Gastroesophageal sphincter (tissue), 4 donors: ENCODE data around the gene TST. TPM values are rescaled to one million over a fixed set of nuclear protein-coding genes. Genes with fewer than 3 reads are reported as not detected.

Source experiments
- ATAC-seq: fragments of 150-250 bp; one replicate; pipeline ENCODE4 v1.9.1; 2016; ENCODE audit warnings: mild to moderate bottlenecking, moderate library complexity
- H3K27ac ChIP-seq, 4 donors: fragments of 200-600 bp; sonication (generic) in 3 of 4; 1 replicate in 3 of 4; 2 replicates in 1 of 4; pipeline ENCODE4 v1.5.1; 2016 to 2019
- H3K27me3 ChIP-seq: fragments of 200-600 bp; sonication (generic); one replicate; pipeline ENCODE4 v1.5.1; 2019
- H3K36me3 ChIP-seq, 2 donors: fragments of 200-600 bp; sonication (generic); one replicate each; pipeline ENCODE4 v1.5.1; 2019; ENCODE audit warnings: control low read depth in 1 of 2
- H3K4me1 ChIP-seq, 3 donors: fragments of 200-600 bp; sonication (generic); 1 replicate in 2 of 3; 2 replicates in 1 of 3; pipeline ENCODE4 v1.5.1; 2016 to 2019; ENCODE audit warnings: control low read depth in 2 of 3
- H3K4me3 ChIP-seq, 2 donors: fragments of 200-600 bp; sonication (generic); one replicate each; pipeline ENCODE4 v1.5.1; 2019; ENCODE audit warnings: mild to moderate bottlenecking in 1 of 2, moderate library complexity in 1 of 2
- H3K9me3 ChIP-seq, 3 donors: fragments of 200-600 bp; sonication (generic); one replicate each; pipeline ENCODE4 v1.5.1; 2017 to 2019; ENCODE audit warnings: control low read depth in 2 of 3
- EP300 ChIP-seq: sonication (generic); formaldehyde crosslinking; IDR thresholded peaks from one replicate; pipeline ENCODE4 v1.6.1; 2017; ENCODE audit warnings: antibody characterized with exemption, mild to moderate bottlenecking
- POLR2A ChIP-seq, 2 donors: fragments of 450-650 bp; IDR thresholded peaks; one replicate each; pipeline ENCODE4 v1.6.1; 2017; ENCODE audit warnings: antibody characterized with exemption in 2 of 2, mild to moderate bottlenecking in 2 of 2, moderate library complexity in 1 of 2
- POLR2AphosphoS5 ChIP-seq: sonication (generic); formaldehyde crosslinking; IDR thresholded peaks from one replicate; pipeline ENCODE4 v1.6.1; 2017; ENCODE audit warnings: antibody characterized with exemption
- WGBS, 2 donors: methylation state at CpG; one replicate each; pipeline ENCODE4 v1.1.5; 2018; ENCODE audit warnings: low coverage in 1 of 2; 5-methylcytosine and 5-hydroxymethylcytosine counted together
- total RNA-seq, 4 donors: library from RNA; depleted of rRNA; stranded (reverse); fragments of >200 nt; gene quantifications; one replicate each; pipeline ENCODE4 v1.1.0, GENCODE V29; 2016
- TF ChIP-seq, protein P1 (sequence below), 4 experiments: fragments of 200-600 bp in 2 of 4; fragments of 450-650 bp in 2 of 4; sonication (generic) in 1 of 4; IDR thresholded peaks; one replicate each; pipeline ENCODE4 v1.5.1; 2017 to 2019; ENCODE audit warnings: antibody characterized with exemption in 4 of 4, mild to moderate bottlenecking in 2 of 4, moderate library complexity in 2 of 4

The TST gene
- total RNA-seq, 4 donors from 2014 or later: 19.1 to 38.7 (median 31.7) TPM

DNA sequence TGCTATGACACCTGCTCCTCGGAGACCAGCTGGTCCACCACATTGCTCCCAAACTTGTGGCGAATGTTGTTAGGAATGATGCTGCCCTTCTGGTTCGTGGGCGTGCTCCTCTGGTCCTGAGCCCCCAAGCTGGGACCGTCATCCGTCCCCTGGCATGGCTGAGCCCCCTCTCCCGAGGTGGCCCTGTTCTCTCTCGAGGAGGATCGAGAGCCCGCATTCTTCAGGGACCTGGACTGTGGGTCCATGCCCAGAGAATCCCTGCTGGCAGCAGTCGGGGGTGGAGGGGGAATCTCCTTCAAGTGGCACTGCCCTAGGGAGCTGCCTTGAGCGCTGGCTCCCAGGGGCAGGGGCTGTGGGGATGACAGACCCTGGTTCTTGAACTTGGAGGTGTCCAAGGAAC, 17.4 kb downstream of the TST start:
- ATAC-seq: no peak
- Histone ChIP-seq H3K9me3 (no peaks in the 10 kb centered on the region), H3K4me3 (no peak overlapping the region), H3K4me1 (no peaks in the 10 kb centered on the region), H3K36me3 (no peaks in the 10 kb centered on the region), H3K27me3 (peaks cover 52% of the 10 kb centered on the region), H3K27ac (no peak overlapping the region)
- TF ChIP-seq, protein P1, sequence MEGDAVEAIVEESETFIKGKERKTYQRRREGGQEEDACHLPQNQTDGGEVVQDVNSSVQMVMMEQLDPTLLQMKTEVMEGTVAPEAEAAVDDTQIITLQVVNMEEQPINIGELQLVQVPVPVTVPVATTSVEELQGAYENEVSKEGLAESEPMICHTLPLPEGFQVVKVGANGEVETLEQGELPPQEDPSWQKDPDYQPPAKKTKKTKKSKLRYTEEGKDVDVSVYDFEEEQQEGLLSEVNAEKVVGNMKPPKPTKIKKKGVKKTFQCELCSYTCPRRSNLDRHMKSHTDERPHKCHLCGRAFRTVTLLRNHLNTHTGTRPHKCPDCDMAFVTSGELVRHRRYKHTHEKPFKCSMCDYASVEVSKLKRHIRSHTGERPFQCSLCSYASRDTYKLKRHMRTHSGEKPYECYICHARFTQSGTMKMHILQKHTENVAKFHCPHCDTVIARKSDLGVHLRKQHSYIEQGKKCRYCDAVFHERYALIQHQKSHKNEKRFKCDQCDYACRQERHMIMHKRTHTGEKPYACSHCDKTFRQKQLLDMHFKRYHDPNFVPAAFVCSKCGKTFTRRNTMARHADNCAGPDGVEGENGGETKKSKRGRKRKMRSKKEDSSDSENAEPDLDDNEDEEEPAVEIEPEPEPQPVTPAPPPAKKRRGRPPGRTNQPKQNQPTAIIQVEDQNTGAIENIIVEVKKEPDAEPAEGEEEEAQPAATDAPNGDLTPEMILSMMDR (IDR thresholded peaks at IDR 0.05): no peak
- no peak for TF ChIP-seq POLR2AphosphoS5
- TF ChIP-seq EP300: no peak
- TF ChIP-seq POLR2A (IDR thresholded peaks at IDR 0.05): no peak
- 70% methylated on average over 4 of the region's 12 CpGs; no CpG with 5 or more reads in 1 of the 2 donors for WGBS, 2 donors

DNA sequence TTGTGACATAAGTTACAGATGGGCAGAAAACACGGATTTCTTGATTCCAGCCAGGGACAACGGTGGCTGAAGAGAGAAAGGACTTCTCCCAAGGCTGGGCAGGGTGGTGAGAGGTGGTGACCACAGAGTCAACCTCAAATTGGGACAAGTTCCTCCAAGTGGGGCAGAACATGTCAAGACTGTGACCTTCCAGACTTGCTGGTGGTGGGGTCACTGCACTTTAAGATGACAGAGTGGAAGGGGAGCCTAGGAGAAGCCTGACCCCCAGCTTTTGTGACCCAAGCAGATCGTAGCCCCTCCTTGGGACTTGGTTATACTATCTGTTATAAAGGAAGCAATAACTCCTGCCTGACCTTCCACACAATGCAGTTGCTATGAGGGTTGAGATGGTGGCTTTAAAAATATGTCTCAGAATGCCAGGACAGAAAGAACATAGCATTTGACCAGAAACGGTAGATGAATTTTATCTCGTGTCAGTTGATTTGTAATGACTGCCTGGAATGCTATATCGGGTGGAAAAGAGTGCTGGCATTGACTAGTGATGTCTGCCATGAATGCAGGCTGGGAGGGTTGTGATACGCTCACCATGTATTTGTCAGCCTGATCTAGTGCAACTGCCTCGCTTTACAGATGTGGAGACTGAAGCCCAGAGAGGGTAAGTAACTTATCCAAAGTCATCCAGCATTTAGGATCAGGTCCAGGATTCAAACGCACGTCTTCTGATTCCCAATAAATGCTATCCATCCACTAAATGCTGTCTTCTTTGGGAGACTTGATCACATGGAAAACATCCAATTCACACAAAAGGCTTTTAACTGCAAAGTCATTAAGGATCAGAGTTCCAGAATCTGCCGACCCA, 18.3 kb downstream of the TST start:
- ATAC-seq: no peak
- H3K36me3 ChIP-seq: no peaks in the 10 kb centered on the region
- H3K4me3 ChIP-seq: no peak overlapping the region
- 59 to 75% methylated on average over 8 to 10 of the region's 11 CpGs for WGBS, 2 donors
- H3K4me1 ChIP-seq: no peaks in the 10 kb centered on the region
- TF ChIP-seq EP300: no peak
- TF ChIP-seq, protein P1 (IDR thresholded peaks at IDR 0.05): no peak
- no peak for TF ChIP-seq POLR2A (IDR thresholded peaks at IDR 0.05)
- TF ChIP-seq POLR2AphosphoS5: no peak
- H3K9me3 ChIP-seq: no peaks in the 10 kb centered on the region
- H3K27ac ChIP-seq: no peak overlapping the region
- peaks cover 52% of the 10 kb centered on the region for H3K27me3 ChIP-seq

DNA sequence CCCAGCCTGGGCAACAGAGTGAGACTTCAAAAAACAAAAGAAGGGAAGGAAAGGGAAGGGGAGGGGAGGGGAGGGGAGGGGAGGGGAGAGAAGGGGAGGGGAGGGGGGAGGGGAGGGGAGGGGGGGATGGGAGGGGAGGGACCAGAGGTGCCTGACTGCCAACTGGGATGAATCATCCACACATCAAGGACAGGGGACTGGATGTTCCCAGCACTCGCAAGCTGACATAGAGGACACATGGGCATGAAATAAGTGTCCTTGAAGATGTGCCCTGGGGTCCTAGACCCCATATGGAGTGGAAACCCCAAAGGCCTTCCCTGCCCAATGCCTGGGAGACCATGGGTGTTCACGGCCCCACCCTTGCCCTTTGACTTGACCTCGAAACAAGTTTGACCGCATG, 19.8 kb downstream of the TST start:
- TF ChIP-seq, protein P1 (IDR thresholded peaks at IDR 0.05): no peak
- TF ChIP-seq POLR2A (IDR thresholded peaks at IDR 0.05): no peak
- TF ChIP-seq POLR2AphosphoS5: no peak
- no peak for TF ChIP-seq EP300
- no peaks in the 10 kb centered on the region for H3K9me3 ChIP-seq
- no peak overlapping the region for H3K27ac ChIP-seq
- no peaks in the 10 kb centered on the region for H3K36me3 ChIP-seq
- no peak overlapping the region for H3K4me3 ChIP-seq
- ATAC-seq: no peak
- no peaks in the 10 kb centered on the region for H3K4me1 ChIP-seq
- 77 to 78% methylated on average over 3 of the region's 4 CpGs for WGBS, 2 donors
- H3K27me3 ChIP-seq: peaks cover 52% of the 10 kb centered on the region

DNA sequence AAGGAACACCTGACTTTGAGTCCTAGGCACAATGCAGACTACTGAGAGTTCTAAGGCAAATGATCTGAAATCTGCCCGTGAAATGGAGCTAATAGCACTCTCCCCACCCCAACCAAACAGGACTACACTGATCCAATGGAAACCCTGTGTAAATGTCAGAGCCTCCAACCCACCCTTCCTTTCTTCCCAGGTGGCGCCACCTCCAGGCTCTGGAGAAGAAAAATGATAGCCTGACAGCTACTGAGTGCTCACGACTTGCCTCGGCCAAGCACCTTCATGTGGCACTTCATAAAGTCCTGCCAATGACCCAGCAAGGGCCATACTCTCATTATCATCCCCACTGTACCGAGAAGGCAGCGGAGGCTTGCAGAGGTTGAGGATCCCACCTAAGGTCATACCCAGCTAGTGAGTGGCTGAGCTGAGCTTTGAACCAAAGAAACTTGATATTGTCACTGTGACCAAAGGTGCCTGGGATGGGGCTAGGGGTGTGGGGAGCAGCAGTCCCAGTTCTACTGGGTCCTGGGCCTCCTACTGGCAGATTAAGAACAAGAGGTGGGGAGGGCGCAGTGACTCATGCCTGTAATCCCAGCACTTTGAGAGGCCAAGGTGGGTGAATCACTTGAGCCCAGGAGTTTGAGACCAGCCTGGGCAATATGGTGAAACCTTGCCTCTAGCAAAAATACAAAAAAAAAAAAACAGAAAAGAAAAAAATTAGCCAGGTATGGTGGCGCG, 20.5 kb downstream of the TST start:
- no peak for ATAC-seq
- H3K27me3 ChIP-seq: peaks cover 45% of the 10 kb centered on the region
- H3K4me1 ChIP-seq: no peaks in the 10 kb centered on the region
- no peaks in the 10 kb centered on the region for H3K36me3 ChIP-seq
- 60 to 90% methylated on average over 2 to 7 of the region's 9 CpGs for WGBS, 2 donors
- H3K9me3 ChIP-seq: no peaks in the 10 kb centered on the region
- no peak overlapping the region for H3K4me3 ChIP-seq
- H3K27ac ChIP-seq: no peak overlapping the region
- TF ChIP-seq POLR2A (IDR thresholded peaks at IDR 0.05): no peak
- TF ChIP-seq POLR2AphosphoS5: no peak
- TF ChIP-seq, protein P1 (IDR thresholded peaks at IDR 0.05): no peak
- TF ChIP-seq EP300: no peak
